GM12878 (cell line): ENCODE measurements around the gene PLEKHG1. TPM values are rescaled to one million over a fixed set of nuclear protein-coding genes. Genes with fewer than 3 reads are reported as not detected.

Source experiments
- ATAC-seq: fragments of 200-7000 bp; cut with Tn5 transposase; 3 replicates; pipeline ENCODE4 v1.9.1; 2020; ENCODE audit warnings: mild to moderate bottlenecking, moderate library complexity
- BruUV-seq: library from RNA; stranded (reverse); fragments of 400-500 nt; replicated peaks from 2 replicates; lab custom pipeline; 2021; lab: Mats Ljungman, UMichigan
- CTCF ChIA-PET: fragments of 300-600 bp; sonication (Branson Sonifier 250); formaldehyde crosslinking; extraction: SDS; loops from one replicate; lab custom pipeline; 2021; ENCODE audit warnings: inconsistent platforms; lab: Yijun Ruan, JAX
- POLR2A ChIA-PET: fragments of 350-600 bp; formaldehyde crosslinking; extraction: SDS; loops from one replicate; lab custom pipeline; 2021; ENCODE audit warnings: inconsistent platforms; lab: Charles Lee
- RAD21 ChIA-PET: fragments of 300-600 bp; sonication (Branson Sonifier 250); formaldehyde crosslinking; loops from one replicate; lab custom pipeline; 2023; ENCODE audit warnings: antibody characterized with exemption; ENCODE audit not compliant: unreplicated experiment; lab: Charles Lee
- SMC1A ChIA-PET: fragments of 300-600 bp; sonication (Branson Sonifier 250); formaldehyde crosslinking; loops from one replicate; lab custom pipeline; 2023; ENCODE audit not compliant: unreplicated experiment, uncharacterized antibody; lab: Charles Lee
- DNase-seq: peaks from one replicate; pipeline ENCODE4 v3.0.0-alpha.2; 2011; ENCODE audit warnings: low read depth, low spot score
- FAIRE-seq: peaks from 3 replicates; lab custom pipeline; 2011; peaks lifted over from hg19 to GRCh38; lab: Jason Lieb, UNC
- H2AFZ ChIP-seq: 2 replicates; pipeline ENCODE4 v1.6.0; 2011; ENCODE audit warnings: low read depth, low read length, control low read depth; ENCODE audit not compliant: control insufficient read depth
- H3K27ac ChIP-seq: 2 replicates; pipeline ENCODE4 v1.5.1; 2011; ENCODE audit warnings: control low read depth; ENCODE audit not compliant: control insufficient read depth, insufficient read depth
- H3K27me3 ChIP-seq, 2 experiments: replicated peaks in 1 of 2; 2 replicates each; pipeline versions ENCODE4 v1.6.0 to v1.6.1; 2011; ENCODE audit warnings: low read length in 1 of 2; ENCODE audit not compliant: control insufficient read depth in 2 of 2, insufficient read depth in 2 of 2
- H3K36me3 ChIP-seq, 2 experiments: 2 replicates each; pipeline ENCODE4 v1.5.1; 2011; ENCODE audit warnings: low read length in 1 of 2; ENCODE audit not compliant: control insufficient read depth in 2 of 2, insufficient read depth in 2 of 2
- H3K4me1 ChIP-seq: 2 replicates; pipeline ENCODE4 v1.6.1; 2011; ENCODE audit warnings: mild to moderate bottlenecking, low read length, moderate library complexity, mixed read lengths; ENCODE audit not compliant: control insufficient read depth, insufficient read depth
- H3K4me2 ChIP-seq: 2 replicates; pipeline ENCODE4 v1.6.0; 2011; ENCODE audit warnings: control low read depth; ENCODE audit not compliant: control insufficient read depth, insufficient read depth
- H3K4me3 ChIP-seq: fragments of 200-600 bp; sonication (generic); 2 replicates; pipeline ENCODE4 v1.5.1; 2016
- H3K79me2 ChIP-seq: 2 replicates; pipeline ENCODE4 v1.6.0; 2011; ENCODE audit warnings: low read length; ENCODE audit not compliant: control insufficient read depth, insufficient read depth
- H3K9ac ChIP-seq: 2 replicates; pipeline ENCODE4 v1.8.0; 2011; ENCODE audit warnings: low read length, control low read depth, mixed read lengths; ENCODE audit not compliant: control insufficient read depth, insufficient read depth
- H3K9me3 ChIP-seq: replicated peaks from 3 replicates; pipeline ENCODE4 v1.5.1; 2011; ENCODE audit warnings: mild to moderate bottlenecking, low read length; ENCODE audit not compliant: control insufficient read depth, insufficient read depth
- H4K20me1 ChIP-seq: 2 replicates; pipeline ENCODE4 v1.6.0; 2011; ENCODE audit not compliant: control insufficient read depth, insufficient read depth
- BACH1 ChIP-seq: fragments of 450-650 bp; IDR thresholded peaks from 2 replicates; pipeline ENCODE4 v1.6.1; 2017; ENCODE audit warnings: mild to moderate bottlenecking, borderline replicate concordance
- HDAC2 ChIP-seq: fragments of 200-600 bp; sonication (generic); IDR thresholded peaks from 2 replicates; pipeline ENCODE4 v1.6.1; 2017
- MTA3 ChIP-seq: IDR thresholded peaks from 2 replicates; pipeline ENCODE4 v1.6.1; 2012; ENCODE audit warnings: low read length, inconsistent platforms, borderline replicate concordance
- NR2F1 ChIP-seq: fragments of 450-650 bp; conservative IDR thresholded peaks from 2 replicates; pipeline ENCODE4 v1.6.1; 2017; ENCODE audit warnings: mild to moderate bottlenecking
- SUZ12 ChIP-seq: fragments of 200-600 bp; sonication (generic); IDR thresholded peaks from one replicate; pipeline ENCODE4 v1.6.1; 2018; ENCODE audit warnings: antibody characterized with exemption, mild to moderate bottlenecking; ENCODE audit not compliant: unreplicated experiment
- YBX1 ChIP-seq: fragments of 450-650 bp; IDR thresholded peaks from 2 replicates; pipeline ENCODE4 v1.6.1; 2016; ENCODE audit warnings: antibody characterized with exemption
- WGBS: methylation state at CpG from one replicate; pipeline ENCODE4 v1.1.6; 2016; ENCODE audit warnings: low lambda C conversion rate; ENCODE audit not compliant: insufficient replicate concordance, insufficient coverage; ENCODE audit errors: missing lambda C conversion rate; 5-methylcytosine and 5-hydroxymethylcytosine counted together
- in situ Hi-C: fragments of 300-500 bp; cut with MboI; formaldehyde crosslinking; loops from 9 replicates; pipeline ENCODE4 v1.14.3; 2018; ENCODE audit warnings: mixed read lengths
- intact Hi-C: fragments of 100-400 bp; cut with micrococcal nuclease; formaldehyde crosslinking; loops from one replicate; pipeline ENCODE4 v1.14.2; 2022; ENCODE audit not compliant: unreplicated experiment
- polyA plus RNA-seq, 11 experiments: library from polyadenylated mRNA; depleted of rRNA in 4 of 11; unstranded in 6 of 11; stranded (reverse) in 5 of 11; fragments of >200 nt; fragmentation: Nextera tagmentation in 4 of 11; fragmentation: Illumina TruSeq in 1 of 11; extraction: Ambion mirVana in 4 of 11; extraction: Trizol in 1 of 11; gene quantifications; 1 replicate in 1 of 11; 2 replicates in 10 of 11; pipeline versions ENCODE4 v1.2.1 to v1.2.3, GENCODE V29; 2011 to 2016; ENCODE audit warnings: inconsistent platforms in 2 of 11, missing spikeins in 2 of 11, low read depth in 1 of 11
- total RNA-seq, 4 experiments: library from RNA; depleted of rRNA in 3 of 4; stranded (reverse); fragments of >200 nt in 3 of 4; fragmentation: Illumina TruSeq in 1 of 4; extraction: Trizol in 1 of 4; gene quantifications; 2 replicates each; pipeline versions ENCODE4 v1.2.1 to v1.2.3, GENCODE V29; 2013 to 2021

PLEKHG1 gene
- total and polyA plus RNA-seq, 10 of the 15 experiments (the other 5 are each of a cell fraction or from before 2014, with no cell fraction given): 0.77 to 17.2 (median 4.9) TPM

DNA sequence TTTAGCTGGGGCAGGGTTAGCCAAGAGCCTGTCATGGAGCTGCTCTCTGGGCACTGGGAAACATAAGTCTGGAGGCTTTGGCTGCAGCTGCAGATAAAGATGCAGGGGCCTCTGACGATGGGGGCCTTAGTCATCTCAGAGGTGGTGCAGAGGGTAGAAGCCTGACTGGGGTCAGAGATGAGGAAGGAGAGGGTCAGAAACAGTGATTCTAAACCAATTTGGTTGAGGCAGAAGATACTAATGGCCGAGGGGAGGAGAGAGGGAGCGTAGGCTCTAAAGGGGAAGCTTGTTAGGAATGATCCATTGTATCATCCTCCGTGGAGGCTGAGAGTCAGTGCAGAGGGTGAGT lies 33.8 kb downstream of the PLEKHG1 start:
- ChIA-PET RAD21 (interaction anchor here (1.0 to 8.9 kb wide), 12 partner anchors 9 to 214 kb away, joined by 3 to 73 read pairs (median 9); partner anchors contain the start of gene PLEKHG1), CTCF (interaction anchor here (0.6 to 2.1 kb wide), 12 partner anchors 9 to 215 kb away, joined by 3 to 14 read pairs (median 4); no protein-coding TSS in a partner anchor), POLR2A (interaction anchor here (0.5 to 3.5 kb wide), 8 partner anchors 8 to 256 kb away, joined by 3 to 19 read pairs (median 3); partner anchors contain the start of gene PLEKHG1), SMC1A (interaction anchor here (0.6 to 8.2 kb wide), 16 partner anchors 10 to 216 kb away, joined by 3 to 52 read pairs (median 9); partner anchors contain the start of gene PLEKHG1)
- Histone ChIP-seq H3K9ac (peak overlapping the region; percentile 73), H3K79me2 (peaks cover 26% of the 10 kb centered on the region), H3K4me3 (peak overlapping the region; percentile 71), H3K27me3 (no peaks in the 10 kb centered on the region; a peak in 1 of 4 replicates), H3K27ac (peak overlapping the region; percentile 69), H2AFZ (peak overlapping the region; percentile 35), H3K36me3 (no peaks in the 10 kb centered on the region), H3K9me3 (no peaks in the 10 kb centered on the region), H3K4me2 (peak overlapping the region; percentile 85), H4K20me1 (no peaks in the 10 kb centered on the region), H3K4me1 (peaks cover 29% of the 10 kb centered on the region)
- DNase-seq (no peak), ATAC-seq (peak; percentile 33), FAIRE-seq (no peak)
- BruUV-seq: no TSS peak
- intact Hi-C loops: no loop called here
- in situ Hi-C loops: no loop called here
- TF ChIP-seq YBX1: no peak
- TF ChIP-seq SUZ12: no peak
- TF ChIP-seq BACH1: 0 out of 2 replicates have a peak, but pooled peaks have one; percentile 13
- TF ChIP-seq HDAC2: no peak
- TF ChIP-seq NR2F1: 0 out of 2 replicates have a peak, but pooled peaks have one; percentile 7
- no peak for TF ChIP-seq MTA3
- 16% methylated on average over 4 of the region's 4 CpGs for WGBS
